HPDE6-E6E7 (cell line): ENCODE measurements around the gene GZMM.

Experiments used
- DNase-seq: peaks from one replicate; pipeline ENCODE4 v3.0.0; 2011; ENCODE audit warnings: missing footprints; ENCODE audit errors: extremely low spot score

The GZMM gene

DNA sequence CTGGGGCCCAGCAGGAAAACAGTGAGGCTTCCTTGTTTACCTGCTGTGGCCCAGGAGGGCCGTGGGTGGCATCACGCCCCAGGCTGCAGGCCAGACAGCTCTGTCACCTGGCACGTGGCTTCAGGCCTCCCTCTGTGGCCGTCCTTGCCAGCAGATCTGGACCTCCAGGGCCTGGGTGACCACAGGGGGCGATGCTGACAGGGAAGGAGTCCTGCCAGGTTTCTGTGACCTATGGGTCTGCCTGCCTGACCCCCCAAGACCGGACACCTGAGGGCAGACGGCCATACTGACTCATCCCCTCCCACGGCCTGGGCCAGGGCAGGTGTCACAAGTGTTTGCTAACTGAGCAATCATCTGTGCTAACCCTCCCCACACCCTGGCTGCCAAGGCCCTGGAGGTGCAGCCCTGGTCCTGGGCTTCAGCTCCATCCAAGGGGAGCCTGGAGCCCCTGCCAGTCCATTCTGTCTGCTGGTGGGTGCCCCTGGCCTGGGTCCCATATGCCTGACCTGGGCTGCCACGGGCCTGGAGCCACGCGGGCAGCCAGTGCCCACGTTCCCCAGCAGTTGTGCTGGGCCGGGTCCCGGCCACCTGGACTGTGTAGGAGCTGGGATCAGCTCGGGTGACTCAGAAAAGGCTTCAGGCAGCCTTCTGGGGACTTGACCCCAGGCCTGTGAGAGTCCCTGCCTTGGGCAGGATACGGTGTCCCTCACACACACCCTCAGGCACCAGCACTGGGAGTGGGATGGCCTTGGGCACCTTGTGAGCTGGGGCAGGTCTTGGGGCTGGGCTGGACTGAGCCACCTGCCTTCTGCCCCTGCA lies 8.6 kb upstream of the GZMM start:
- no peak for DNase-seq

DNA sequence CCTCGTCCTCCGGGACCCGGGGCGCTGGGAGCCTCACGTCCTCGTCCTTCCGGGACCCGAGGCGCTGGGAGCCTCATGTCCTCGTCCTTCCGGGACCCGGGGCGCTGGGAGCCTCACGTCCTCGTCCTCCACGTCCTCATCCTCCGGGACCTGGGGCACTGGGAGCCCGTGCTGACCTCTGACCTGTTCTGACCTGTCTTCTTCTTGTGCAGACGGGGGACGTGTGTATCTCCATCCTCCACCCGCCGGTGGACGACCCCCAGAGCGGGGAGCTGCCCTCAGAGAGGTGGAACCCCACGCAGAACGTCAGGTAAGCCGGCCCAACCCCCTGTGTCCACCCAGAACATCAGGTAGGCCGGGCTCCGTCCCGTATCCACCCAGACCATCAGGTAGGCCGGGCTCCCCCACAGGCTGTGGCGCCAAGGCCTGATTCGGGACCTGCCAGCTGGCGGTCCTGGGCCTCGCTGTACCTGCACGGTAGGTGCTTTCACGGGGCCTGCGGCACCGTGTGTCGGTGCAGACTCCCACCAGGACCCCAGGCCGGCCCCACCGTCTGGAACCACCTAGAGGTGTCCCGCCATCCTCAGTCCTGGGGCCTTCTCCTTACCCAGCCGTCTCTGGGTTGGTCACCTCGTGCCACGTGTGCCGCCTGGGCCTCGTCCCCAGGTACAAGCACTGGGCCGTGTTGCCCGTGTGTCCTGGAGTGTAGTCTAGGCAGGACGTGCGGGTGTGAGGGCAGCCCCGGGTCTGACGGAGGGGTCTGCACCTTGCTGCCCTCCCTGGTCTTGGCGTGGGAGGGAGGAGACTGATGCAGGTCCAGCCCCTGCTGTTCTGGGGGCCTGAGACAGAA lies 7.6 kb upstream of the GZMM start:
- DNase-seq, result no peak

DNA sequence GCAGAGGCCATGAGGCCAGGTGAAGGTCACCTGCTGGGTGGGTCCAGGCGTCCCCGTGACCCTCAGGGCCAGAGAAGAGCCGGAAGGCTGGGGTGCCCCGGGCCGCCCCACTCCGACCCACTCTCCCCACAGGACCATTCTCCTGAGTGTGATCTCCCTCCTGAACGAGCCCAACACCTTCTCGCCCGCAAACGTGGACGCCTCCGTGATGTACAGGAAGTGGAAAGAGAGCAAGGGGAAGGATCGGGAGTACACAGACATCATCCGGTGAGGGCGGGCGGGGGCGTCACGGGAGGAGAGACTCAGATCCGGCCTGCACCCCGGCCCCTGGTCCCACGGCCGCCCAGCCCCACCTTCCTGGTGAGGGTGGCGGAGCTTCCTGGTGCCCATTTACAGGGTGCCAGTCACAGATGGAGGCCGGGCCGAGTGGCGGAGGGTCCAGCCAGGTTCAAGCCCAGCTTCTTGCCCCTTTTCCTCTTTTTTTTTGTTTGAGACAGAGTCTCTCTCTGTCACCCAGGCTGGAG lies 6.9 kb upstream of the GZMM start:
- DNase-seq, result no peak

DNA sequence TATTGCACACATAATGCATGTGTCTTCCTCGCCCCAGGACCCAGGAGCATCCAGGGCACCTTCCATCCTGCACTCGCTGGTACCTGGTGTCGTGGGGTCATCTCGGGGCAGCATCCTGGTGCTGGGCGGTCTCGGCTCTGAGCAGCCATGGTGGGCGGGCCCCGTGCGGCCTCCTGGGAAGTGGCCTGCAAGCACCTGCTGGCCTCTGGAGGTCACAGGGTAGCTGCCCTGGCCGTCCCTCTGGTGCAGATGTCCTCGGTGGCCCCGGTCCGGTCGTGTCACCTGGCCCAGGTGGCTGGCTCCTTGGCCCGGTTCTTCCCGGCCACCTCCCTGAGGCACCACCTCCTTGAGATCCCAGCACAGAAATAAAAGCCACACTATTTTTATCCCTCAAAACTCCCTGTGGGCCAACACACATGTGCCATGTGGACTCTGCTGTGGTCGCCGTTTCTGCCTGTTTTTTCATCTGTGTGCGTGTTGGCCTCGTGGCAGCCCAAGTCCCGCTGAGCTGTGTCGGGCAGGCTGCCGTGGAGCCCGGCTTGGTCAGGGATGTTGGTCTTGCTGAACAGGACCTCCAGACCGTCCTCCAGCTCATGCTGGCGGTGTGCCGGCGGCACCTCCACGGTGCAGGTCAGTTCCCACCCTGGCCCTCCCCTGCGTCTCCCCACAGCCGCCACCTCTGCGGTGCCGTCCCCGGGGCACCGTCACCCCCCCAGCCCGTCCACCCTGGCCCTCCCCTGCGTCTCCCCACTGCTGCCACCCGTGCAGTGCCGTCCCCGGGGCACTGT lies 5.0 kb upstream of the GZMM start:
- DNase-seq, result no peak

DNA sequence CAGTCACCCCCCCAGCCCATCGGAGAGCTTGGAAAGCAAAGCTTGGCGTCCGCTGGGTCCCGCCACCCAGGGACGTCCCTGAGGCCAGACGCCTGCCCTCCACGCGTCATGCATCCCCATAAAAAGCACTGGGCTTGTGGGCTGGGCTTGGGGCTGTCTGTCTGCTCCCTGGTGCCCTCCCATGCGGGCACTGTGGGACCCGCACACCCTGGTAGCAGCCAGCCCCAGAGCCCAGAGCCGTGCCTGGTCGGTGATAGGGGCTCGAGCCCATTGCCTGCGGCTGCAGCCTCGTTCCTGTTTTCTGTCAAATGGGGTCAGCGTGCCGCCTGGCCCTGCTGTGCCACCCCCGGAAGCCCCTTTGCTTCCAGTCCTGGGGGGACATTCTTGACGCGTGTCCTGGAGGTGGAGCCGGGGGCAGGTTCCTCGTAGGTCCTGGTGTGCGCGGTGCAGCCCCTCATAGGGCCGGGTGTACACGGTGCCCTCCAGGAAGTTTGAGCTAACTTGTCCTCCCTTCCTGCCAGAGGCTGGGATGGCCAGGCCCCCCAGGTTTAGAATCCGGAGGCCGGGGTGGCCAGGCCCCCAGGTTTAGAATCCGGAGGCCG lies 4.3 kb upstream of the GZMM start:
- DNase-seq, result no peak

DNA sequence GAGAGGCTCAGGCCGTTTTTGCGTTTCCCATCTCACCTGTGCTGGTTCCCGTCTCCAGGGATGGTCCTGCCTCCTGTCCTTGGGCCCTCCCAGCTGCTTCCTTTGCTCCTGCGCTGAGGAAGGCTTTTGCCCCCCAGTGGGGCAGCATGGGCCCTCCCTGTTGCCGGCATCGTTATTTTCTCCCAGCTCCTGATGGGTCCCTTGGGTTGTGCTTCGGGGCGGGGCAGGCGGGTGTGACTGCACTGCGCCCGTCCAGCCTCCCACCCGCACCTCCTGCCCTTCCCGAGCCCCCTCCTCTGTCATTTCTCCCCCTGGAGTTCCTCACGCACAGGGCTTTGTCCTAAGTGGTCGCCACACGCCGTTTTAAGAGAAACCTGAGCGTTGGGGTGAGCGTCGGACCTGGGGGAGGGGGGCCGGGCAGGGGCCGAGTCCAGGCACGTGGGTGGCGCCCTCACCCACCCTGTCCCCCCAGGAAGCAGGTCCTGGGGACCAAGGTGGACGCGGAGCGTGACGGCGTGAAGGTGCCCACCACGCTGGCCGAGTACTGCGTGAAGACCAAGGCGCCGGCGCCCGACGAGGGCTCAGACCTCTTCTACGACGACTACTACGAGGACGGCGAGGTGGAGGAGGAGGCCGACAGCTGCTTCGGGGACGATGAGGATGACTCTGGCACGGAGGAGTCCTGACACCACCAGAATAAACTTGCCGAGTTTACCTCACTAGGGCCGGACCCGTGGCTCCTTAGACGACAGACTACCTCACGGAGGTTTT lies 2.8 kb upstream of the GZMM start:
- no peak for DNase-seq

DNA sequence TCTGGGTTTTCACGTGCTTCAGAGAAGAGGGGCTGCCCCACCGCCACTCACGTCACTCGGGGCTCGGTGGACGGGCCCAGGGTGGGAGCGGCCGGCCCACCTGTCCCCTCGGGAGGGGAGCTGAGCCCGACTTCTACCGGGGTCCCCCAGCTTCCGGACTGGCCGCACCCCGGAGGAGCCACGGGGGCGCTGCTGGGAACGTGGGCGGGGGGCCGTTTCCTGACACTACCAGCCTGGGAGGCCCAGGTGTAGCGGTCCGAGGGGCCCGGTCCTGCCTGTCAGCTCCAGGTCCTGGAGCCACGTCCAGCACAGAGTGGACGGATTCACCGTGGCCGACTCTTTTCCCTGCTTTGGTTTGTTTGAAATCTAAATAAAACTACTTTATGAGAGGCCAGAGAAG lies 2.2 kb upstream of the GZMM start:
- DNase-seq, result no peak

GRCh38 chr19:542173-542866 lies 1.5 kb upstream of the GZMM start:
- DNase-seq, result no peak

DNA sequence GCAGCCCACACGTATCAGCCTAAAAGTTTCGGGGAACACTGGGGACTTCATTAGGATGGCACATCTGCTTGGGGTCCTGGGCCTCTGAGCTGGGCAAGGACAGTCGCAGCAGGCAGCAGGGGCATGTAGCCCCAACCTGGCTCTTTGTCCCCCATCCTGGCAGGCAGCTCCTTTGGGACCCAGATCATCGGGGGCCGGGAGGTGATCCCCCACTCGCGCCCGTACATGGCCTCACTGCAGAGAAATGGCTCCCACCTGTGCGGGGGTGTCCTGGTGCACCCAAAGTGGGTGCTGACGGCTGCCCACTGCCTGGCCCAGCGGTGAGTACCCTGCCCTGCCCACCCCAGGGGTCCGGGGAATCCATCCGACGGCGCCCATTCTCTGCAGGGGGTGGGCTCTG lies 3.3 kb downstream of the GZMM start:
- no peak for DNase-seq

- DNase-seq, result no peak
These were observed 4.2 kb downstream of the GZMM start for GRCh38 chr19:547836-548720.

DNA sequence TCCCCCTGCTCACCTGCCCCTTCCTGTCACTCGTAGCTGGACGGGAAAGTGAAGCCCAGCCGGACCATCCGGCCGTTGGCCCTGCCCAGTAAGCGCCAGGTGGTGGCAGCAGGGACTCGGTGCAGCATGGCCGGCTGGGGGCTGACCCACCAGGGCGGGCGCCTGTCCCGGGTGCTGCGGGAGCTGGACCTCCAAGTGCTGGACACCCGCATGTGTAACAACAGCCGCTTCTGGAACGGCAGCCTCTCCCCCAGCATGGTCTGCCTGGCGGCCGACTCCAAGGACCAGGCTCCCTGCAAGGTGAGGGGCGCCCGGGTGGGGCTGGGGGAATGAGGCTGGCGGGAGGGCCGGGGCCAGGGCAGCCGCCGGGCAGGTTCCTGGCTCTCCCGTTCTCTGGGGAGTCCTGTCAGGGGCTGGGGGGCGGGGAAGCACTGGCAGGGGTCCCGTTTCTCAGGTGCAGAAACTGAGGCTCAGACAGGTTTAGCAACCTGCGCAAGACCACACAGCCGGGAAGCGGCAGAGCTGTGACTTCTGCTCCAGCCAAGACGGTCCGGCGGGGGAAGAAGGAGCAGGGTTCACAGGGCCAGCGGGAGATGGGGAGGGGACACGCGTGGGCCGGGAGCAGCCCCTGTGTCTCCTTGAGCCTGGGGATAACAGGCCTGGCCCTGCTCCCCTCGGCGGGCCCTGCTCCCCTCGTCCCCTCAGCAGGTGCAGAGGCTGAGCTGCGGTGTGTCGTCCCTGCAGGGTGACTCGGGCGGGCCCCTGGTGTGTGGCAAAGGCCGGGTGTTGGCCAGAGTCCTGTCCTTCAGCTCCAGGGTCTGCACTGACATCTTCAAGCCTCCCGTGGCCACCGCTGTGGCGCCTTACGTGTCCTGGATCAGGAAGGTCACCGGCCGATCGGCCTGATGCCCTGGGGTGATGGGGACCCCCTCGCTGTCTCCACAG lies 5.3 kb downstream of the GZMM start:
- no peak for DNase-seq

DNA sequence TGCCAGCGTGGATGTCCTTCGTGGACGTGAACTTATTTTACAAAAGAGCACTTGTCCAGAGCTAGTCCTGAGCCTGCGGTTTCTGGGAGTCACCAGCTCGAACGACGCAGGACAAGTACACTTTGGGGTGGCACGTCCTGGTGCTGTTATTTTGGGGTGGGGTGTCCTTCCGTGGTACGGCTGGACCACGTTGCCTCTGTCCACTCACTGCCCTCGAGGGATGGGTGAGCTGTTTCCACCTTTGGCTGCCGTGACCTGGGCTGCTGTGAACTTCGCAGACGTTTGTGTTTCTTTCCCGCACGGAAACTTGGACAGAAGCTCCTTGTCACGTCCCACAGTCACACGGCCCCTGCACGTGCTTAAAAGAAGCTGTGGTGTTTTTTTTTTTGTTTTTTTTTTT lies 11.0 kb downstream of the GZMM start:
- no peak for DNase-seq

- no peak for DNase-seq
These were observed 11.6 kb downstream of the GZMM start for GRCh38 chr19:555474-555808.

GRCh38 chr19:556611-557382 lies 12.9 kb downstream of the GZMM start:
- DNase-seq, result no peak

DNA sequence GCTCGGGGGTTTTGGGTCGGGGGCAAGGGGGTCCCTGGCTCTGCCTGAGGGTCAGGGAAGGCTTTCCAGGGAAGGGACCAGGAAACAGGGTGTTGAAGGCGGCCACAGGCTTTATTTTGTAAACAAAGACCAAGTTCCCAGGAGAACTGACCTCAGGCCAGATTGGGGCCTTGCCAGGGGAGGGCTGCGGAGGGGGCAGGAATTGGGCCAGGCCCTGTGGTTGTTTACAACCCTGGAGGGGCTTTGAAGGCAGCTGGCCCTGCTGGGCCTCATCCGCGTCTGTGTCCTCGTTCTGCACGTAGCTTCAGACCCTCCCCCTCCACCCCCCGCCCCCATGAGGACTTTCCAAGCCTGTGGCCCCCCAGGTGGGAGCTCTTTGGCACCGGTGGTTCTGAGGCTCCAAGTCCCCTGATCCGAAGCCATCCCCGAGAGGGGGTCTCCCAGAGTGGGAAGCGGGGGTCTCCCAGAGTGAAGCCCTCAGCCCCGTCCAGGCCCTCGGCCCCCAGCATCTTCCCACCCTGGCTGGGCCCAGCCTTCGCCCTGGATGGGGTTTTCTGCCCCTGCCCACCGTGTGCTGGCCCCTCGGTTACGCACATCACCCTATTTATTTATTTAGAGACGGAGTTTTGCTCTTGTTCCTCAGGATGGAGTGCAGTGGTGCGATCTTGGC lies 15.1 kb downstream of the GZMM start:
- DNase-seq, result no peak

GRCh38 chr19:560121-560520 lies 16.3 kb downstream of the GZMM start:
- DNase-seq, result no peak

- DNase-seq, result no peak
These were observed 22.6 kb downstream of the GZMM start for GRCh38 chr19:566403-566802.
